Endothelial cell of umbilical vein (primary cell): Measurements from ENCODE around the gene PATL1. TPM values are rescaled to one million over a fixed set of nuclear protein-coding genes. Genes with fewer than 3 reads are reported as not detected.

Source experiments
- BruUV-seq: library from RNA; stranded (reverse); fragments of 400-500 nt; replicated peaks from 2 replicates; lab custom pipeline; 2021; lab: Mats Ljungman, UMichigan
- CTCF ChIA-PET: fragments of 300-600, 350-600 bp; sonication (Branson Sonifier 250); formaldehyde crosslinking; loops from one replicate; lab custom pipeline; 2021; ENCODE audit warnings: antibody characterized with exemption, inconsistent platforms; lab: Charles Lee
- POLR2A ChIA-PET: fragments of 300-600, 350-600 bp; sonication (Branson Sonifier 250); formaldehyde crosslinking; loops from one replicate; lab custom pipeline; 2021; ENCODE audit warnings: antibody characterized with exemption, inconsistent platforms; lab: Charles Lee
- DNase-seq: peaks from one replicate; pipeline ENCODE4 v3.0.0-alpha.2; 2011; ENCODE audit warnings: low read depth, low spot score
- FAIRE-seq: peaks from 2 replicates; lab custom pipeline; 2011; peaks lifted over from hg19 to GRCh38; lab: Jason Lieb, UNC
- H2AFZ ChIP-seq: 2 replicates; pipeline ENCODE4 v1.6.0; 2012; ENCODE audit warnings: low read depth, low read length, control low read depth, inconsistent platforms
- H3K27ac ChIP-seq: 2 replicates; pipeline ENCODE4 v1.5.1; 2011; ENCODE audit warnings: low read depth, mild to moderate bottlenecking, control low read depth, low read length, moderate library complexity; ENCODE audit not compliant: insufficient read depth
- H3K27me3 ChIP-seq, 2 experiments: 2 replicates each; pipeline versions ENCODE4 v1.6.0 to v1.6.1; 2011; ENCODE audit warnings: low read length in 2 of 2, mixed read lengths in 1 of 2; ENCODE audit not compliant: control insufficient read depth in 2 of 2, insufficient read depth in 2 of 2
- H3K36me3 ChIP-seq, 2 experiments: 2 replicates in 1 of 2; 3 replicates in 1 of 2; pipeline ENCODE4 v1.5.1; 2011; ENCODE audit warnings: low read length in 2 of 2, mild to moderate bottlenecking in 1 of 2, moderate library complexity in 1 of 2; ENCODE audit not compliant: control insufficient read depth in 2 of 2, insufficient read depth in 2 of 2; ENCODE audit errors: extremely low read depth in 1 of 2
- H3K4me1 ChIP-seq: 3 replicates; pipeline ENCODE4 v1.5.1; 2011; ENCODE audit warnings: mild to moderate bottlenecking, low read length; ENCODE audit not compliant: control insufficient read depth, insufficient read depth; ENCODE audit errors: extremely low read depth
- H3K4me2 ChIP-seq: 2 replicates; pipeline ENCODE4 v1.6.1; 2011; ENCODE audit warnings: low read length, control low read depth, mixed read lengths; ENCODE audit not compliant: insufficient read depth
- H3K4me3 ChIP-seq, 3 experiments: fragments of 200-600 bp in 1 of 3; sonication (generic), shearing (Covaris generic) in 1 of 3; replicated peaks in 1 of 3; 2 replicates each; pipeline ENCODE4 v1.5.1; 2011 to 2016; ENCODE audit warnings: control low read depth in 3 of 3, low read length in 3 of 3, mild to moderate bottlenecking in 2 of 3, inconsistent platforms in 1 of 3, low read depth in 1 of 3, moderate library complexity in 1 of 3; ENCODE audit not compliant: insufficient read depth in 1 of 3
- H3K79me2 ChIP-seq: 2 replicates; pipeline ENCODE4 v1.6.0; 2012; ENCODE audit warnings: low read length, inconsistent platforms; ENCODE audit not compliant: control insufficient read depth, insufficient read depth
- H3K9ac ChIP-seq: replicated peaks from 2 replicates; pipeline ENCODE3; 2011; ENCODE audit warnings: low read length, control low read depth; ENCODE audit not compliant: insufficient read depth; ENCODE audit errors: extremely low read depth
- H3K9me1 ChIP-seq: replicated peaks from 3 replicates; pipeline ENCODE4 v1.6.0; 2011; ENCODE audit warnings: mild to moderate bottlenecking, low read length; ENCODE audit not compliant: control insufficient read depth, insufficient read depth; ENCODE audit errors: extremely low read depth
- H3K9me3 ChIP-seq: replicated peaks from 2 replicates; pipeline ENCODE4 v1.5.1; 2012; ENCODE audit warnings: low read length, inconsistent platforms; ENCODE audit not compliant: control insufficient read depth, insufficient read depth
- H4K20me1 ChIP-seq: replicated peaks from 2 replicates; pipeline ENCODE3; 2011; ENCODE audit warnings: mild to moderate bottlenecking, low read length; ENCODE audit not compliant: control insufficient read depth, insufficient read depth; ENCODE audit errors: extremely low read depth
- CTCF ChIP-seq, 2 donors: IDR thresholded peaks; 1 replicate in 1 of 2; 2 replicates in 1 of 2; pipeline ENCODE4 v1.5.1; 2011; ENCODE audit warnings: low read length in 2 of 2, mild to moderate bottlenecking in 2 of 2, moderate library complexity in 2 of 2, control low read depth in 1 of 2, inconsistent platforms in 1 of 2, low read depth in 1 of 2; ENCODE audit not compliant: insufficient read depth in 1 of 2; ENCODE audit errors: extremely low read depth in 1 of 2
- EZH2 ChIP-seq: IDR thresholded peaks from 2 replicates; pipeline ENCODE4 v1.6.1; 2012; ENCODE audit warnings: borderline replicate concordance, low read depth, mild to moderate bottlenecking, moderate library complexity, low read length, inconsistent platforms; ENCODE audit not compliant: severe bottlenecking
- FOS ChIP-seq: IDR thresholded peaks from 2 replicates; pipeline ENCODE4 v1.6.1; 2011; ENCODE audit warnings: mild to moderate bottlenecking, low read length, moderate library complexity, borderline replicate concordance; ENCODE audit not compliant: insufficient read depth
- GATA2 ChIP-seq: IDR thresholded peaks from 2 replicates; pipeline ENCODE4 v1.7.0; 2011; ENCODE audit warnings: low read depth, mild to moderate bottlenecking, moderate library complexity, mixed read lengths, low read length; ENCODE audit not compliant: insufficient read length, insufficient read depth
- JUN ChIP-seq: IDR thresholded peaks from 2 replicates; pipeline ENCODE4 v1.6.1; 2011; ENCODE audit warnings: borderline replicate concordance, low read depth; ENCODE audit not compliant: insufficient read length, insufficient read depth
- MYC ChIP-seq: IDR thresholded peaks from one replicate; pipeline ENCODE4 v1.6.1; 2011; ENCODE audit warnings: mild to moderate bottlenecking, low read depth, low read length
- POLR2A ChIP-seq: IDR thresholded peaks from 2 replicates; pipeline ENCODE4 v1.6.1; 2012; ENCODE audit warnings: low read depth, mild to moderate bottlenecking, control low read depth, low read length
- POLR2AphosphoS5 ChIP-seq: IDR thresholded peaks from 2 replicates; pipeline ENCODE4 v1.6.1; 2012; ENCODE audit warnings: low read depth, mild to moderate bottlenecking, control low read depth, low read length, moderate library complexity; ENCODE audit not compliant: insufficient read depth
- dilution Hi-C: fragments of 300-500 bp; cut with MboI; formaldehyde crosslinking; loops from one replicate; pipeline ENCODE4 v1.15.0; 2019; ENCODE audit warnings: low sequenced_read_pairs; ENCODE audit not compliant: extremely low pct_ligation_motif_present
- intact Hi-C: fragments of 100-400 bp; cut with micrococcal nuclease; formaldehyde crosslinking; loops from one replicate; pipeline ENCODE4 v1.10.0; 2022
- polyA plus RNA-seq, 4 experiments: library from polyadenylated mRNA; depleted of rRNA in 3 of 4; stranded (reverse) in 3 of 4; unstranded in 1 of 4; fragments of >200 nt; gene quantifications; 2 replicates each; pipeline versions ENCODE4 v1.2.1 to v1.2.3, GENCODE V29; 2011 to 2012; ENCODE audit warnings: missing spikeins in 1 of 4
- total RNA-seq: library from RNA; stranded (reverse); gene quantifications from 2 replicates; pipeline ENCODE4 v1.2.3, GENCODE V29; 2021
- TF ChIP-seq, protein P1 (sequence below): IDR thresholded peaks from 2 replicates; pipeline ENCODE4 v1.6.1; 2011; ENCODE audit not compliant: insufficient read depth, insufficient read length

The PATL1 gene
- total and polyA plus RNA-seq, 2 donors (not counting 3 experiments of a cell fraction or from before 2014, with no cell fraction given), result 33.7 to 38.8 TPM

DNA sequence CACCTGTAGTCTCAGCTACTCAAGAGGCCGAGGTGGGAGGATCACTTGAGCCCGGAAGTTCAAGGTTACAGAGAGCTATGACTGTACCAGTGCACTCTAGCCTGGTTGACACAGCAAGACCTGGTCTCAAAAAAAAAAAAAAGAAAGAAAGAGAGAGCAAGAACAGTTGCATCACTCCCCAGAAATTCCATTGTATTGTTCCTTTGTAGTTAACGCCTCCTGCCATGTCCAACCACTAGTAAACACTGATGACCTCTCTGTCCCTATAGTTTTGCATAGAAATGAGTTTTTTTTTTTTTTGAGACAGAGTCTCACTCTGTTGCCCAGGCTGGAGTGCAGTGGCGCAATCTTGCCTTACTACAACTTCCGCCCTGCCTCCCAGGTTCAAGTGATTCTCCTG lies 10.8 kb downstream of the PATL1 start:
- no peak for FAIRE-seq
- no peak overlapping the region for H2AFZ ChIP-seq
- POLR2A ChIA-PET, result no interaction called here

More for the DNA sequence above, 10.8 kb downstream of the PATL1 start:
- Histone ChIP-seq H3K4me1 (peaks cover 9% of the 10 kb centered on the region), H3K9me1 (no peaks in the 10 kb centered on the region), H3K4me2 (no peak overlapping the region), H3K9ac (no peak overlapping the region), H4K20me1 (peaks cover 5% of the 10 kb centered on the region), H3K79me2 (peaks cover 19% of the 10 kb centered on the region), H3K27me3 (no peaks in the 10 kb centered on the region), H3K9me3 (no peaks in the 10 kb centered on the region), H3K4me3 (no peak overlapping the region), H3K36me3 (peaks cover 38 to 45% of the 10 kb centered on the region in 2 experiments), H3K27ac (no peak overlapping the region)
- BruUV-seq, result no TSS peak
- CTCF ChIA-PET, result no interaction called here
- TF ChIP-seq, protein P1, sequence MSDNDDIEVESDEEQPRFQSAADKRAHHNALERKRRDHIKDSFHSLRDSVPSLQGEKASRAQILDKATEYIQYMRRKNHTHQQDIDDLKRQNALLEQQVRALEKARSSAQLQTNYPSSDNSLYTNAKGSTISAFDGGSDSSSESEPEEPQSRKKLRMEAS, result no peak
- TF ChIP-seq POLR2A, result no peak
- no peak for TF ChIP-seq MYC
- TF ChIP-seq JUN, result no peak
- TF ChIP-seq CTCF (IDR thresholded peaks at IDR 0.05; ENCODE audit: extremely low read depth in 1 of 2, insufficient read depth in 1 of 2, low read depth in 1 of 2, low read length in 2 of 2), result no peak
- TF ChIP-seq FOS, result no peak
- no peak for TF ChIP-seq GATA2
- no peak for TF ChIP-seq POLR2AphosphoS5
- no peak for TF ChIP-seq EZH2
- DNase-seq, result no peak
- dilution Hi-C loops, result no loop called here
- intact Hi-C loops, result loop anchor here (10.0 kb wide), 1 partner anchor 63 kb away; no protein-coding TSS in a partner anchor
